ENCODE measurements around the gene BRF1.
A peak's percentile ranks its signal among the peaks of the same experiment; 100 is the strongest.
"Not testable (repeated sequence)": the region's sequence is repeated elsewhere in the genome, so short reads cannot be mapped to it uniquely, and the experiment has no call there.

Gene BRF1

GRCh38 chr14:105300542-105301102 is at the start of gene BRF1:
BRF1 (minus strand) TSS chr14:105301001; CDS start chr14:105300629, 372 bp downstream.
- peak; percentile 88 to 97 (median 90) for DNase-seq

DNA sequence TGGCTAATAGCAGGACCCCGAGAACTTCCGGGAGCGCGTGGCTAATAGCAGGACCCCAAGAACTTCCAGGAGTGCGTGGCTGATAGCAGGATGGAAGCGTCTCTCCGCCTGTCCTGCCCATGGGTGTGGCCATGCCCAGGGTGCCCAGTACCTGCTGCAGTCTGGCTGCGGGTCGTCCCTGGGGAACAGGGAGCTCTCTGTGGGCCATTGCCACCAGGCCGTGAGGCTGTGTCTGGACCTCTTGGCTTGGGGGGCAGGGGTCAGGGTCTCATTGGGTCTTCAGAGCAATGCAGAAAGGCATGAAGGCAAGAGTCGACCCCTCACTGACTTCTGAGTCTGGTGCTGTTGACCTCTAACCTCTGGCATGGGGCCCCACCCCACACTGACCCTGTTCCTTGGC is 49.2 kb upstream of the BRF1 start:
- no peak for DNase-seq

DNA sequence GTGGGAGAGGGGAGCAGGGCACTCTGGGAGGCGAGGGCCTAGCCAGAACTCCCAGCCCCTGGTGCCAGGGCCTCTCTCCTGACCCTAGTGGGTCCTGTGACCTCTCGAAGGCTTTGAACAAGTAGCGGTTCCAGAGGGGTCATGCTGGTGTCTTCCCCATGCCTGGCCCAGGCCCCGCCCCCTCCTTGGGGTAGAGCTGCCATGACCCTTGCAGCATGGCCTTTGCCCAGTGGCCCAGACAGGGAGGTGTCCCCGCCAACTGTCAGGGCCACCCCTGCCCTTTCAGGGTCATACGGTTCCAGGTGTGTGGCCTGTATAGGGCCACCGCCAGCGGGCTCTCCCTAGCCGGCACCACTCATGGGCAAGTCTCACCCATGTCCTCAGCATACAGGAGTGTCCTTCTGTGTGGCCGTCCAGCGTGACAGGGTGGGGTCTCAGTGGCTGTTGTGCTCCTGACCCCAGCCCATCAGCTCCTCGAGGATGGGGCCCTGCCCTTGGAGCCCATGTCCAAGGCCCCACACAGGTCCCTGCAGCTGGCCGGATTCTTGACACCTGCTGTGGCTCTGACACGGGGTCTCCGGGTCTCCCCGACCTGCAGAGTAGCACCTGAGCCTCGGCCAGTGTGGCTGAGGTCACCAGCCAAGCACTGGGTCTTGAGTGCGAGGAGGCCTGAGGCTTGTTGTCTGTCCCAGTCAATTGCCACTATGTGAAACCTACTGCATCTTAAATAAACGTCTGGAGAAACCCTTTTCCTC is 48.3 kb upstream of the BRF1 start:
- DNase-seq, result no peak

DNA sequence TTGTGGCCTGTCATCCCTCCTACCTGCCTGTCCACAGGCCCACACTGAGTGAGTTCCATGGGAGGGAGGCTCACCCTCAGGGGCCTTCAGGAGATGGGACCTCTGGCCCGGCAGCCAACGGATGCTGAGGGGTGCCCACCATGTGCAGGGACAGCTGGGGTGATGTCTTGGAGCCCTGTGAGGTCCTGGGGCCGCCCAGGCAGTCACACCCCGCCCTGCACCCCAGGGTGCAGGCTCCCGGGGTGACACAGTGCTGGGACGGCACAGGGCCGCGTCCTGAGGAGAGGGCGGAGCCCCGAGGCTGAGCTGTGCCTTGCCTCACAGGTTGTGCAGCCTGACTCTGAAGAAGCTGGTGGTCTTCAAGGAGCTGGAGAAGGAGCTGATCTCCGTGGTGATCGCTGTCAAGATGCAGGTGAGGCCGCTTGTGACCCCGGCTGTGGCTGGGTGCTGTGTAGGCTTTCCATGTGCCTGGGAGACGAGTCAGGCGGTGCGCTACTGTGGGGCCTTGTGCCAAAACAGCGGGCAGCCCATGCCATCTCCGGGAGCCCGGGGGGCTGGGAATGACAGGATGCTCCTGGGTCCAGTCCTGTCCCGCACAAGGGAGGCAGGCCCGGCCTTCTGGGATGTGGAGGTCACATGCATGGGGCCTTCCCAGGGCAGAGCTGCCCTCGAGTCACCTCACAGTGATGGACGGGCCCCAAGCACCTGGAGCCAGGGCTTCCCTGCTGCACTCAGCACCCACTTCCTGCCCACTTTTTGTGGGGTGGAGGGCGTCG is 47.6 kb upstream of the BRF1 start:
- DNase-seq, result no peak

DNA sequence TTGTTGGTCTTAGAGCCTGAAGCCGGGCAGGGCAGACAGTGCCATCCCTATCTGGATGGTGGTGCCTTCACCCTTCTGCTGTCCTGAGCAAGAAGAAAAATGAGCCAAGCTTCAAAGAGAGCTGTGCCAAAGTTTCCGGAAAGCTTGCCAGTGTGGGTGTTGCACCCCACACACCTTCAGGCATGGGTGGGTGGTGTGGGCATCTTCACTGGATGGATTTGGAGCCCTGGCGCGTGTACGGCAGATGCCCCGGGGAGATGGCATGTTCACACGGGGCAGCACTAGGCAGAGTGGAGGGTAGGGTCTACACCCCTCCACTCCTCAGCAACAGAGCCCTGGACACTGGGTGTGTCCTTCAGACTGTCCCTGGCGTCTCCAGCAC is 46.8 kb upstream of the BRF1 start:
- DNase-seq, result no peak

- DNase-seq, result no peak
Observed at GRCh38 chr14:105346876-105347586, 46.2 kb upstream of the BRF1 start.

GRCh38 chr14:105346200-105346533 is 45.4 kb upstream of the BRF1 start:
- no peak for DNase-seq

GRCh38 chr14:105343194-105343593 is 42.4 kb upstream of the BRF1 start:
- no peak for DNase-seq

- DNase-seq, result no peak
Observed at GRCh38 chr14:105340821-105341733, 40.3 kb upstream of the BRF1 start.

DNA sequence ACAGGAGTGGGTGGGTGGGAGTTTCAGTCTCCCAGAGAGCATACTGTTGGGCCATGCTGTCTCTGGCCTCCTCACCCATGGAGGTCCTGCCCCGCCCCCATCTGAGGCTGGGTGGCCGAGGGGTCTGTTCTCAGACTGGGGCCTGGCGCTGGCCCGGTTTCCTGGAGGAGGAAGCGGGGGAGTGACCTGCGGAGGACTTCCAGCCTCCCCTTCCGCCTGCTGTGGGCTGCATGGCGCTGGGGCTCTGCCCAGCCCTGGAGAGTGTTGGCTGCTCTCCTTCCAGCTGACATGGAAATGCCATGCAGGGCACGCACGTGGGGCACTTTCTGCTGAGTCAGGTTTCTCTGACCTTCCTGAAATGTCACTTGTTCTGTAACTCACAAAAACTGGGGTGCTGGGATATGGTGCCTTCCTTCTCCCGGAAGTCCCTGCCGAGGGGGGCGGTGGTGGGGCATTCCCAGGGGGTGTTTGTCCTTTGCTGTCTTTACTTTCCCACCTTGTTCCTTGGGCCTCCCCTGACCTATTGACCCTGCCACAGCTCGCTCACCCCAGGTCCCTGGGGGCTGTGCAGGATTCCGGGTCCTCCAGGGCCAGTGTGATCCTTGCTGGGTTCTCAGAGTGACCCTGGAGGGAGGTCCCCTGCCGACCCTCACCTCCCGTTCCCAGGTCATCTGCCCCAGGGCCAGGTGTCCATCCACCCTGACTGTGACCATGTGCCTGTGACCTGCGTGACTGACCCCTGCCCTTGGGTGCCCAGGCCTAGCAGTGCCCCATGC is 37.4 kb upstream of the BRF1 start:
- no peak for DNase-seq

DNA sequence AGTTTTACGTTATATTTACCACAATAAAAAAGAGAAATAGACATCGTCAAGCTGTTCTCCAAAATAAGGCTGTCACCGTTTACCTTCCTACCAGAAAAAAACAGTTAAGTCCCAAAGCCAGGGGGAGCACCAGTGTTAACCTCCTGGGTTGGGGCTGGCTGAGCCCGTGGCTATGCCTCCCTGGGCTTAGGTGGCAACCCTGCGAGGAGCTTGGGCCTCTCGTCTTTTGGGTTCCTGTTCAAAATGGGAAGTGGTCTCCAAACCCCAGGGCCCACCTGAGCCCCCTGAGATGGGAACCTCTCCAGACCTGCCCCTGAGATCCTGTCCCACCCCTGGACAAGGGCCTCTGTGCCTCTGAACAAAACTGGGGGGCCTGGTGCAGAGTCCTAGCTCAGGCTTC is 36.6 kb upstream of the BRF1 start:
- no peak for DNase-seq

GRCh38 chr14:105336477-105337287 is 35.9 kb upstream of the BRF1 start:
- no peak for DNase-seq

DNA sequence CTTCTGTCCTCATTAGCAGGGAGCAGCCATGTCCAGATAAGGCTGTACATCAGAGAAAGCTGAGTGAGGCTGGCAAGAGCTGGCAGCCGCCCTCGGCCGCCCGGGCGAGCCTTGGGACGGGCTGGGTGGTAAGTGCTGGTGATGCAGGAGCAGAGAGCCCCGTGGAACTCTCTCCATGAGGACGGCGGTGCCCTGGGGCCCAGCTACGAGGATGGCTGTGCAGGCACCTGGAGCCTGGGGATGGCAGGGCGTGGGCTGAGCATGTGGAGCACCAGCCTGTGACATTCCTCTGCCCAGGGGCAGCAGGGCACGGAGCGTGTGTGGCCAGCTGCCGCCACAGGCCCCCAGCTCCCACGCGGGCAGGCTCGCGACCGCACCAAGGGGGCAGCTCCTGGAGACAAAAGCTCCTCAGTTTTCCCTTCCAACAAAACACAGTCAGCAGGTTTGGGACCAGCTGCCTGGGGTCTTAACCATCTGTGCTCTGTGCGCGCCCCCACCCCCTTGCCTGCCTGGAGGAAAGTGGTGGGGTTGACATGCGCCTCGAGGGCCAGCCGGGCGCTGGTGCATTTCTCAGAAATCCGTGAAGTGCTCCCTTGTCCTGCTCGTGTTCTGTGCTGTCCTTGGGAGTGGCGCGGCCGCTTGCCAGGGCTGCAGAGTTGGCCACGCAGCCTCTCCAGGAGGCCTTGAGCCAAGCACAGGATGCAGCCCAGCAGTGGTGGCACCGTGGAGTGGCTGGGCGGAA is 35.1 kb upstream of the BRF1 start:
- no peak for DNase-seq

- DNase-seq, result not testable (repeated sequence)
Observed at GRCh38 chr14:105335231-105335542, 34.4 kb upstream of the BRF1 start.

DNA sequence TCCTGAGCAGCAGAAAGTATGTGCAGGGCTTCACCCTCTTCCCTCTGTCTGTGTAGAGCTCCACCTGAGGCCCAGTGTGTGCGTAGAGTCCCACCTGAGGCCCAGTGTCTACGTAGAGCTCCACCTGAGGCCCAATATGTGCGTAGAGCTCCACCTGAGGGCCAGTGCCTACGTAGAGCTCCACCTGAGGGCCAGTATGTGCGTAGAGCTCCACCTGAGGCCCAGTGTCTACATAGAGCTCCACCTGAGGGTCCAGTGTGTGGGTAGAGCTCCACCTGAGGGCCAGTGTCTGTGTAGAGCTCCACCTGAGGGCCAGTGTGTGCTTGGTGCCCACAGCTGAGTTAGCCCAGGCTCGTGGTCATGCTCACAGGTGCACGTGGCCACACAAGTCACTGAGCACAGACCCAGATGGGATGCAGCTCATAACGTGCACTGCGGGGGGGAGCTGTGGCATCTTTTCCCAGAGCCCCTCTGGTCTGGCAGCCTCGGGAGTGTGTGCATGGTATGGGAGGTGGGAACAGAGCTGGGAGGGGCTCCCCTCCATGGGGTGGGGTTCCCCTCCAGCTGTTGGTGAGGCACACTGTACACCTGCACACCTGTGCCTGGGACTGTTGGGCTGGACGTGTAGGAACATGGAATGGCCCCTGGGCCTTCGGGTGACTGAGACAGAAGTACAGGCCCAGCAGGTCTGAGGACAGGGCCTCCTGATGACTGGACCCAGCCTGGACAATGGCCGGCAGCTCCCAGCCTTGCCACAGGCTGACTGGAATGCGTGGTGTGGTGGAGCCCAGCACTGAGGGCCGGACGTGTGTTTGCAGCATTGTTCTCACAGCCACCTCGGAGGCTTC is 33.8 kb upstream of the BRF1 start:
- no peak for DNase-seq

DNA sequence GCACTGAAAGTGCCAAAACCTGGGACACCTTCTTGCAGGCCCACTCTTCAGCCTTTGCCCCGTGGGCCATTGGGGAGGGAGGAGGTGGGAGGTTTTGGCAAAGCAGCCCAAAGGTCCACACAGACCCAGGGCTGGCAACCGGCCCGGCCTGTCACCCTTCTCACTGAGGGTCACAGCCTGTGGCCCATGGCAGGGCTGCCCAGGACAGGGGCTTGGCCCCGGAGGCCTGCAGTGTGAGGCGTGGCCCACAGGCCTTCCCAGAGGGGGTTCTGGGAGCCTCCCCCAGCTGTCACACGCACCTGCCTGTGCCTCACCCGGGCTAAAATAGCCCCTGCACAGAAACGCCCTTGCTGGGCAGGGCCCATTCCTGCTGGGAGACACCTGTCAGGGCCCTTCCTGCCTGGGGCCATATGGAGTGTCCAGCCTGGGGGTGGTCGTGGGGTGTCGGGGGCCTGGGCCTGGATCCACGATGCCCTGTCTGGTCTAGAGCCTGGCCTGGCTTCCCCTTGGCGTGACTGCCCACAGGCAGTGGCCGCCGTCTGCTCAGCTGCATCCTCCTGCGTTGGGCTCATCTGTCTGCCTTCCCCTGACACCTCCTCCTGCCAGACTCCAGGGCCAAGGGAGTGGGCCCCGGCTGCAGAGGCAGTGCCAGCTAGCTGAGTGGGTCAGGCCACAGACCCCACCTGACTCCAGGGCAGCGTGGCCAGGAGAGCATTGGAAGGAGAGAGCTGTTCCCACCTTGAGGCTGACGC is 33.0 kb upstream of the BRF1 start:
- DNase-seq, result no peak

DNA sequence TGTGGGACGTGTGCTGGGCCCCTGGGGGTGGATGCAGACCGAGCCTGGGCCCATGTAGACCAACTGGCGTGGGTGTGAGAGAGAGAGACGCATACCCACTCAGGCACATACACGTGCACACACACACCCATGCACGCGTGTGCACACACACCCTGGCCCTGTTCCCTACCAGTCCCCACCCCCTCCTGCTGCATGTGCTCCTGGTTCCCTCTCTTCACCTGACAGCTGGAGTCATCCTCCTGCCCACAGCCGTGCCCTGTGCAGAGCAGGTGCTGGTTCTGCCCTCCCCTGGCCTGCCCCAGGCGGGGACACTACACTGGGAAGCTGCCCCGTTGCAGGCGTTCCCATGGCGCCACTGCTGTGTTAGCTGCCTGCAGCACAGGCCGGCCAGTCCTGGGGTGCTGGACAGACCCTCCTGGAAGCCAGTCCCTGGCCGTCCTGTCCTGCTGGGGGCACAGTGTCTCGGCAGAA is 32.3 kb upstream of the BRF1 start:
- DNase-seq, result no peak

- no peak for DNase-seq
Observed at GRCh38 chr14:105332350-105332874, 31.6 kb upstream of the BRF1 start.
